WTC11 (cell line): ENCODE data around the gene RAB10. TPM values are rescaled to one million over a fixed set of nuclear protein-coding genes. Genes with fewer than 3 reads are reported as not detected.

Experiments used
- ATAC-seq: fragments of 200-7000 bp; cut with Tn5 transposase; 2 replicates; pipeline ENCODE4 v1.10.0; 2021; ENCODE audit warnings: mild to moderate bottlenecking, moderate library complexity
- CTCF ChIA-PET: fragments of 300-600 bp; sonication (Branson Sonifier 250); formaldehyde crosslinking; loops from one replicate; lab custom pipeline; 2021; ENCODE audit warnings: antibody characterized with exemption; lab: Charles Lee
- POLR2A ChIA-PET: fragments of 350-600 bp; sonication (Branson Sonifier 250); formaldehyde crosslinking; loops from one replicate; lab custom pipeline; 2021; ENCODE audit warnings: antibody characterized with exemption; lab: Charles Lee
- DNase-seq: peaks from one replicate; pipeline ENCODE4 v3.0.0; 2021; ENCODE audit warnings: low spot score
- H3K27ac Mint-ChIP-seq: 2 replicates; pipeline ENCODE4 v1.8.0; 2021; ENCODE audit warnings: mixed read lengths
- H3K27me3 Mint-ChIP-seq: 2 replicates; pipeline ENCODE4 v1.8.0; 2021; ENCODE audit warnings: low read depth, mild to moderate bottlenecking, moderate library complexity, mixed read lengths
- H3K36me3 Mint-ChIP-seq: 2 replicates; pipeline ENCODE4 v1.8.0; 2021; ENCODE audit warnings: mixed read lengths
- H3K4me1 Mint-ChIP-seq: 2 replicates; pipeline ENCODE4 v1.8.0; 2022; ENCODE audit warnings: mixed read lengths
- H3K4me3 Mint-ChIP-seq: 2 replicates; pipeline ENCODE4 v1.8.0; 2021; ENCODE audit warnings: mild to moderate bottlenecking, moderate library complexity, mixed read lengths
- H3K9me3 Mint-ChIP-seq: 2 replicates; pipeline ENCODE4 v1.8.0; 2021; ENCODE audit warnings: mixed read lengths
- CDX4 ChIP-seq: fragments of 250-450 bp; sonication (Bioruptor Pico); IDR thresholded peaks from 2 replicates; pipeline ENCODE4 v1.9.0; 2021; ENCODE audit warnings: moderate library complexity, mild to moderate bottlenecking, inconsistent platforms, borderline replicate concordance
- CTCF ChIP-seq: fragments of 200-600 bp; IDR thresholded peaks from 2 replicates; pipeline ENCODE4 v1.8.0; 2022; ENCODE audit warnings: antibody characterized with exemption
- E2F1 ChIP-seq: sonication (generic); formaldehyde crosslinking; IDR thresholded peaks from 2 replicates; pipeline ENCODE4 v1.8.0; 2022; ENCODE audit warnings: mild to moderate bottlenecking, missing genetic modification reagents
- EMX1 ChIP-seq: fragments of 250-450 bp; sonication (Bioruptor Pico); IDR thresholded peaks from 2 replicates; pipeline ENCODE4 v1.8.0; 2021; ENCODE audit warnings: mild to moderate bottlenecking
- GRHL2 ChIP-seq: fragments of 250-450 bp; sonication (Bioruptor Pico); IDR thresholded peaks from 2 replicates; pipeline ENCODE4 v1.8.0; 2022; ENCODE audit warnings: mild to moderate bottlenecking, moderate library complexity; ENCODE audit not compliant: insufficient replicate concordance, severe bottlenecking
- GTF2I ChIP-seq: fragments of 250-450 bp; sonication (Bioruptor Pico); conservative IDR thresholded peaks from 2 replicates; pipeline ENCODE4 v1.4.0; 2021; ENCODE audit warnings: mild to moderate bottlenecking
- KAT7 ChIP-seq: sonication (generic); formaldehyde crosslinking; IDR thresholded peaks from 2 replicates; pipeline ENCODE4 v1.8.1; 2023; ENCODE audit warnings: missing genetic modification reagents, mild to moderate bottlenecking, borderline replicate concordance
- NR1H2 ChIP-seq: sonication (generic); formaldehyde crosslinking; IDR thresholded peaks from 2 replicates; pipeline ENCODE4 v1.9.0; 2021; ENCODE audit warnings: mild to moderate bottlenecking, moderate library complexity, missing genetic modification reagents
- PRRX2 ChIP-seq: fragments of 250-450 bp; sonication (Bioruptor Pico); IDR thresholded peaks from 2 replicates; pipeline ENCODE4 v1.8.0; 2021; ENCODE audit warnings: mild to moderate bottlenecking
- RORB ChIP-seq: fragments of 250-450 bp; sonication (Bioruptor Pico); IDR thresholded peaks from 2 replicates; pipeline ENCODE4 v1.9.0; 2021; ENCODE audit warnings: mild to moderate bottlenecking
- SMAD4 ChIP-seq: sonication (generic); formaldehyde crosslinking; IDR thresholded peaks from 2 replicates; pipeline ENCODE4 v1.8.0; 2022; ENCODE audit warnings: mild to moderate bottlenecking, missing genetic modification reagents
- TEAD1 ChIP-seq: sonication (generic); formaldehyde crosslinking; IDR thresholded peaks from 2 replicates; pipeline ENCODE4 v1.8.0; 2022; ENCODE audit warnings: mild to moderate bottlenecking, missing genetic modification reagents
- TEAD4 ChIP-seq: sonication (generic); formaldehyde crosslinking; IDR thresholded peaks from 2 replicates; pipeline ENCODE4 v1.8.0; 2022; ENCODE audit warnings: mild to moderate bottlenecking, missing genetic modification reagents
- USF1 ChIP-seq: sonication (generic); formaldehyde crosslinking; IDR thresholded peaks from 2 replicates; pipeline ENCODE4 v1.8.0; 2022; ENCODE audit warnings: mild to moderate bottlenecking, missing genetic modification reagents
- ZNF317 ChIP-seq: sonication (generic); formaldehyde crosslinking; IDR thresholded peaks from 2 replicates; pipeline ENCODE4 v1.8.1; 2023; ENCODE audit warnings: low read depth, mild to moderate bottlenecking, moderate library complexity, missing genetic modification reagents, borderline replicate concordance
- ZNF396 ChIP-seq: fragments of 250-450 bp; sonication (Bioruptor Pico); IDR thresholded peaks from 2 replicates; pipeline ENCODE4 v1.8.0; 2021; ENCODE audit warnings: mild to moderate bottlenecking, moderate library complexity, borderline replicate concordance
- total RNA-seq: library from RNA; stranded (reverse); gene quantifications from 3 replicates; pipeline ENCODE4 v1.2.3, GENCODE V29; 2021
- TF ChIP-seq, protein P1 (sequence below): fragments of 250-450 bp; sonication (Bioruptor Pico); IDR thresholded peaks from 2 replicates; pipeline ENCODE4 v1.9.0; 2021; ENCODE audit warnings: mild to moderate bottlenecking
- TF ChIP-seq, protein P2 (sequence below): sonication (generic); formaldehyde crosslinking; IDR thresholded peaks from 2 replicates; pipeline ENCODE4 v1.8.1; 2022; ENCODE audit warnings: low read depth, mild to moderate bottlenecking, moderate library complexity, missing genetic modification reagents, borderline replicate concordance

Gene RAB10
- total RNA-seq, 1 experiment from 2014 or later: 127 TPM

DNA sequence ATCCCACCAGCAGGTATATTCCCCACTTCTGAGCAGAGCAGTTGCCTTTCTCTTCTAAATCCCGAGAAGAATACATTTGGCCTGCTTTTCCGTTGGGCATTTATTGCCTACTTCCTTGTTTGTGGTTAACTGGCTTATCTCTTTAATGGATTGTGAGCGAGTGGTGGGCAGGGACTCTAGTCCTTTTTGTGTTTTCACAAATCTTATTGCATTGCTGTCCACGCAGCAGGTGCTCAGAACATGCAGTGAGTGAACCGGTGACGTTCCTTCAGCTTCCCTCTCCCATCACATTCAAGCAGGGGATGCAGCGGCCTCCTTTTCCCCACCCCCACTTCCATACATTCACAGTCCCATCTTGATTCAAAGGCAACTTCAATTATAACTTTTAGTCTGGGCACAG is 110.1 kb downstream of the RAB10 start (continued):
- TF ChIP-seq, protein P1, sequence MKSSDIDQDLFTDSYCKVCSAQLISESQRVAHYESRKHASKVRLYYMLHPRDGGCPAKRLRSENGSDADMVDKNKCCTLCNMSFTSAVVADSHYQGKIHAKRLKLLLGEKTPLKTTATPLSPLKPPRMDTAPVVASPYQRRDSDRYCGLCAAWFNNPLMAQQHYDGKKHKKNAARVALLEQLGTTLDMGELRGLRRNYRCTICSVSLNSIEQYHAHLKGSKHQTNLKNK (CRISPR knock-in tag): no peak
- TF ChIP-seq KAT7: no peak
- no peak for TF ChIP-seq EMX1 (CRISPR knock-in tag)
- no peak for TF ChIP-seq GTF2I (CRISPR knock-in tag)
- no peak for TF ChIP-seq GRHL2 (CRISPR knock-in tag)
- TF ChIP-seq RORB (CRISPR knock-in tag): no peak
- no peak for TF ChIP-seq USF1

DNA sequence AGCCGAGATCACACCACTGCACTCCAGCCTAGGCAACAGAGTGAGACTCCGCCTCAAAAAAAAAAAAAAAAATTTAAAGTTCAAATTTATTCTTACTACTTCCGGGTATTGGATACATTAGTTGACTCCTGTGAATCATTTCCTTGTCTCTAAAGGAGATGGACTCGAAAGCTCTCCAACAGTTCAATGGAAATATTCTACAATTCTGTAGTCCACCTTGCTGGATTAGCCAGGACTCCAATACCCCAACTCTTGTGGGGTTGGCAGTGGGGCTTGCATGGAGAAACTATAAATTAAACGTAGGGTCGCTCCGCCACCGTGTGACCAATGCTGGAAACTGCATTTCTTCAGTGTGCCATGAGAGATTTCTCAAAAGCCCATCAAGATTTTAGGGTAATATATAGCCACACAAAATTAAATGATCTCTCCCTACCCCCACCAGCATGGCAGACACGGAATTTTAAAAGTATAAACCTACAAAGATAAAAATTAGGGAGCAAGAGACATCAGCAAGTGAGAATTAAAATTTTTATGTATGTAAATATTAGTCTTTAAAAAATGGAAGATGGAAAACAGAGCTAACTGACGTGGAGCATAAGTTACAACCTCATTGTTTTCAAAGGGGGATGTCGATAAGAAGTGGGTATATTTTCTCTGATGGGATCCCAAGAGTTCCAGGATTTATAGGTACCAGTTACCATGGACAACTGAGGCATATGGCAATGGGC is 111.2 kb downstream of the RAB10 start:
- Mint-ChIP-seq H3K36me3 (no peaks in the 10 kb centered on the region), H3K27ac (no peak overlapping the region), H3K4me3 (no peak overlapping the region)
- TF ChIP-seq E2F1 (CRISPR knock-in tag) (no peak), CTCF (peak; percentile 65)
- TF ChIP-seq, all 79 proteins: peak for 1
- peaks cover 4% of the 10 kb centered on the region for H3K4me1 Mint-ChIP-seq
- DNase-seq: peak; percentile 74
- CTCF ChIA-PET: interaction anchor here (0.7 to 3.0 kb wide), 15 partner anchors 27 to 194 kb away, joined by 3 to 19 read pairs (median 4); partner anchors contain the start of gene RAB10
- no peaks in the 10 kb centered on the region for H3K9me3 Mint-ChIP-seq
- no peaks in the 10 kb centered on the region for H3K27me3 Mint-ChIP-seq
- POLR2A ChIA-PET: interaction anchor here (0.7 to 1.0 kb wide), 2 partner anchors 57 to 119 kb away, joined by 3 to 4 read pairs; no protein-coding TSS in a partner anchor
- peak; percentile 76 for ATAC-seq

- POLR2A ChIA-PET: no interaction called here
- no peaks in the 10 kb centered on the region; the same call in 1 of the 2 replicates for H3K4me1 Mint-ChIP-seq
- H3K27me3 Mint-ChIP-seq: no peaks in the 10 kb centered on the region; the same call in 1 of the 2 replicates
- TF ChIP-seq, protein P2, sequence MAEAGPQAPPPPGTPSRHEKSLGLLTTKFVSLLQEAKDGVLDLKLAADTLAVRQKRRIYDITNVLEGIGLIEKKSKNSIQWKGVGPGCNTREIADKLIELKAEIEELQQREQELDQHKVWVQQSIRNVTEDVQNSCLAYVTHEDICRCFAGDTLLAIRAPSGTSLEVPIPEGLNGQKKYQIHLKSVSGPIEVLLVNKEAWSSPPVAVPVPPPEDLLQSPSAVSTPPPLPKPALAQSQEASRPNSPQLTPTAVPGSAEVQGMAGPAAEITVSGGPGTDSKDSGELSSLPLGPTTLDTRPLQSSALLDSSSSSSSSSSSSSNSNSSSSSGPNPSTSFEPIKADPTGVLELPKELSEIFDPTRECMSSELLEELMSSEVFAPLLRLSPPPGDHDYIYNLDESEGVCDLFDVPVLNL: no peak
- TF ChIP-seq, all 79 proteins: peak for 0
- CTCF ChIA-PET: interaction anchor here (0.9 to 1.6 kb wide), 3 partner anchors 61 to 197 kb away, joined by 4 to 6 read pairs (median 4); no protein-coding TSS in a partner anchor
- DNase-seq (no peak), ATAC-seq (peak; percentile 42)
- Mint-ChIP-seq H3K4me3 (no peak overlapping the region), H3K27ac (no peak overlapping the region), H3K36me3 (no peaks in the 10 kb centered on the region), H3K9me3 (peaks cover 2% of the 10 kb centered on the region)
Observed at GRCh38 chr2:26148501-26148900, 114.6 kb downstream of the RAB10 start.

- H3K4me3 Mint-ChIP-seq: no peak overlapping the region
- POLR2A ChIA-PET: interaction anchor here (0.6 to 0.7 kb wide), 2 partner anchors 30 to 811 kb away, joined by 3 to 4 read pairs; no protein-coding TSS in a partner anchor
- TF ChIP-seq E2F1 (CRISPR knock-in tag) (no peak), TEAD4 (CRISPR knock-in tag) (no peak), KAT7 (no peak), NR1H2 (CRISPR knock-in tag) (no peak), PRRX2 (no peak), ZNF317 (CRISPR knock-in tag) (no peak), SMAD4 (CRISPR knock-in tag) (no peak), TEAD1 (CRISPR knock-in tag) (no peak), CDX4 (no peak), ZNF396 (CRISPR knock-in tag) (no peak)
- TF ChIP-seq, protein P2: no peak
Observed at GRCh38 chr2:26150243-26150642, 116.4 kb downstream of the RAB10 start.

More at GRCh38 chr2:26150243-26150642, 116.4 kb downstream of the RAB10 start:
- H3K27me3 Mint-ChIP-seq: no peaks in the 10 kb centered on the region; the same call in 1 of the 2 replicates
- no peak overlapping the region for H3K27ac Mint-ChIP-seq
- no peaks in the 10 kb centered on the region for H3K4me1 Mint-ChIP-seq
- ATAC-seq (no peak), DNase-seq (no peak)
- no peaks in the 10 kb centered on the region for H3K36me3 Mint-ChIP-seq
- CTCF ChIA-PET: interaction anchor here (1.6 kb wide), 1 partner anchor 62 kb away, joined by 5 read pairs; no protein-coding TSS in a partner anchor
- H3K9me3 Mint-ChIP-seq: peaks cover 14% of the 10 kb centered on the region
